ENCODE data around the gene BLOC1S1. TPM values are rescaled to one million over a fixed set of nuclear protein-coding genes. Genes with fewer than 3 reads are reported as not detected.

The BLOC1S1 gene
- total RNA-seq, 1 experiment from 2014 or later, result 87.3 TPM

GRCh38 chr12:55676707-55677106 is 39.1 kb upstream of the BLOC1S1 start:
- Histone ChIP-seq H3K4me1 (ENCODE audit: control insufficient read depth, insufficient read depth, low read length) (peaks cover 5% of the 10 kb centered on the region; the same call in 1 of the 2 replicates), H3K36me3 (ENCODE audit: control insufficient read depth, insufficient read depth, low read length) (no peaks in the 10 kb centered on the region), H3K27me3 (ENCODE audit: control insufficient read depth, insufficient read depth, low read length) (peaks cover 8% of the 10 kb centered on the region; the same call in 1 of the 2 replicates), H3K4me3 (ENCODE audit: low read depth in 2 of 2, low read length in 2 of 2) (no peak overlapping the region), H3K27ac (ENCODE audit: low read length) (no peak overlapping the region), H3K9me3 (ENCODE audit: control insufficient read depth, insufficient read depth, low read depth, low read length) (no peaks in the 10 kb centered on the region)
- CTCF ChIA-PET, result interaction anchor here (0.6 to 0.9 kb wide), 2 partner anchors 44 to 536 kb away, joined by 4 to 5 read pairs; partner anchors contain the start of gene RDH5
- no TSS peak for BruUV-seq (replicated peaks)
- ATAC-seq (no peak), DNase-seq (ENCODE audit: low read depth, low spot score) (no peak)
- in situ Hi-C loops (cut with HindIII; ENCODE audit: low pct_unique_long_range_greater_than_20kb, low sequenced_read_pairs), result no loop called here
- POLR2A ChIA-PET, result no interaction called here
- no peak for TF ChIP-seq CTCF (IDR thresholded peaks at IDR 0.05)
- TF ChIP-seq POLR2AphosphoS5 (IDR thresholded peaks at IDR 0.05; ENCODE audit: low read depth, low read length), result no peak
- no peak for TF ChIP-seq REST (IDR thresholded peaks at IDR 0.05; ENCODE audit: insufficient read depth in 1 of 2, low read depth in 2 of 2, low read length in 1 of 2)
- no peak for TF ChIP-seq TCF7L2 (IDR thresholded peaks at IDR 0.05; ENCODE audit: low read depth, low read length)
- TF ChIP-seq SIN3A (IDR thresholded peaks at IDR 0.05; ENCODE audit: borderline replicate concordance, insufficient read depth, low read depth, low read length), result no peak
- intact Hi-C loops (cut with micrococcal nuclease; ENCODE audit: unreplicated experiment), result no loop called here

- no peak for DNase-seq (ENCODE audit: low read depth, low spot score)
- H3K4me3 ChIP-seq (ENCODE audit: low read depth in 2 of 2, low read length in 2 of 2), result no peak overlapping the region
- intact Hi-C loops (cut with micrococcal nuclease; ENCODE audit: unreplicated experiment), result loop anchor here (2.0 kb wide), 1 partner anchor 41 kb away; the partner anchor contains the start of gene RDH5
- TF ChIP-seq REST (IDR thresholded peaks at IDR 0.05; ENCODE audit: insufficient read depth in 1 of 2, low read depth in 2 of 2, low read length in 1 of 2) (no peak), SIN3A (IDR thresholded peaks at IDR 0.05; ENCODE audit: borderline replicate concordance, insufficient read depth, low read depth, low read length) (no peak), TCF7L2 (IDR thresholded peaks at IDR 0.05; ENCODE audit: low read depth, low read length) (no peak), CTCF (IDR thresholded peaks at IDR 0.05) (no peak), POLR2AphosphoS5 (IDR thresholded peaks at IDR 0.05; ENCODE audit: low read depth, low read length) (no peak)
- ChIA-PET POLR2A (no interaction called here), CTCF (no interaction called here)
- no TSS peak for BruUV-seq (replicated peaks)
- no peak for ATAC-seq
- no peak overlapping the region for H3K27ac ChIP-seq (ENCODE audit: low read length)
- H3K4me1 ChIP-seq (ENCODE audit: control insufficient read depth, insufficient read depth, low read length), result peaks cover 5% of the 10 kb centered on the region; the same call in 1 of the 2 replicates
- in situ Hi-C loops (cut with HindIII; ENCODE audit: low pct_unique_long_range_greater_than_20kb, low sequenced_read_pairs), result no loop called here
- no peaks in the 10 kb centered on the region for H3K36me3 ChIP-seq (ENCODE audit: control insufficient read depth, insufficient read depth, low read length)
- no peaks in the 10 kb centered on the region for H3K9me3 ChIP-seq (ENCODE audit: control insufficient read depth, insufficient read depth, low read depth, low read length)
- H3K27me3 ChIP-seq (ENCODE audit: control insufficient read depth, insufficient read depth, low read length), result peaks cover 8% of the 10 kb centered on the region; the same call in 1 of the 2 replicates
These were observed 36.2 kb upstream of the BLOC1S1 start for GRCh38 chr12:55679691-55680090.

All from Panc1 (cell line).